Thyroid gland (tissue), 4 donors: ENCODE data around the gene ZSWIM8. TPM values are rescaled to one million over a fixed set of nuclear protein-coding genes. Genes with fewer than 3 reads are reported as not detected.
A peak's percentile ranks its signal among the peaks of the same experiment; 100 is the strongest.

Experiments
- DNase-seq, 2 donors: peaks; one replicate each; pipeline ENCODE4 v3.0.0-alpha.2; 2019
- H3K27ac ChIP-seq, 3 donors: fragments of 200-600 bp; sonication (generic); 1 replicate in 2 of 3; 2 replicates in 1 of 3; pipeline ENCODE4 v1.5.1; 2016 to 2019; ENCODE audit warnings: mild to moderate bottlenecking in 1 of 3, moderate library complexity in 1 of 3
- H3K27me3 ChIP-seq: fragments of 200-600 bp; sonication (generic); one replicate; pipeline ENCODE4 v1.5.1; 2019
- H3K36me3 ChIP-seq, 2 donors: fragments of 200-600 bp; sonication (generic); one replicate each; pipeline ENCODE4 v1.5.1; 2016 to 2019
- H3K4me1 ChIP-seq, 2 donors: fragments of 200-600 bp; sonication (generic); one replicate each; pipeline ENCODE4 v1.5.1; 2017 to 2019
- H3K4me3 ChIP-seq, 3 donors: fragments of 200-600 bp; sonication (generic); replicated peaks in 1 of 3; 1 replicate in 2 of 3; 2 replicates in 1 of 3; pipeline ENCODE4 v1.5.1; 2016; ENCODE audit warnings: mild to moderate bottlenecking in 1 of 3
- H3K9me3 ChIP-seq: fragments of 200-600 bp; sonication (generic); one replicate; pipeline ENCODE4 v1.5.1; 2017
- CTCF ChIP-seq, 6 experiments: fragments of 200-600 bp in 3 of 6; fragments of 450-650 bp in 3 of 6; sonication (generic) in 3 of 6; IDR thresholded peaks; one replicate each; pipeline ENCODE4 v1.5.1; 2016 to 2019; ENCODE audit warnings: antibody characterized with exemption in 6 of 6, mild to moderate bottlenecking in 2 of 6, inconsistent platforms in 1 of 6, moderate library complexity in 1 of 6
- POLR2A ChIP-seq, 2 donors: fragments of 450-650 bp; IDR thresholded peaks; one replicate each; pipeline ENCODE4 v1.6.1; 2017; ENCODE audit warnings: antibody characterized with exemption in 2 of 2, mild to moderate bottlenecking in 2 of 2, moderate library complexity in 1 of 2
- WGBS, 2 donors: methylation state at CpG; one replicate each; pipeline ENCODE4 v1.1.5; 2017; 5-methylcytosine and 5-hydroxymethylcytosine counted together
- intact Hi-C: fragments of 100-400 bp; cut with DNase I; formaldehyde crosslinking; loops from one replicate; pipeline ENCODE4 v1.15.1; 2023
- total RNA-seq, 4 donors: library from RNA; depleted of rRNA; stranded (reverse); fragments of >200 nt; gene quantifications; one replicate each; pipeline ENCODE4 v1.2.3, GENCODE V29; 2016

Gene ZSWIM8
- total RNA-seq, 4 donors from 2014 or later = 67.2 to 199 (median 108) TPM

- H3K4me3 ChIP-seq = peak overlapping the region; percentile 21 to 70 (median 65)
- peaks cover 18 to 30% of the 10 kb centered on the region in 2 donors for H3K4me1 ChIP-seq
- H3K9me3 ChIP-seq = no peaks in the 10 kb centered on the region
- H3K27ac ChIP-seq = peak overlapping the region; percentile 91 to 97 (median 94)
- H3K36me3 ChIP-seq = peaks cover 22 to 27% of the 10 kb centered on the region in 2 donors
- no peak for TF ChIP-seq POLR2A (IDR thresholded peaks at IDR 0.05)
- peak; percentile 65 to 68 for DNase-seq
- WGBS, 2 donors = 0 to 1% methylated on average over 10 of the region's 10 CpGs
- no peaks in the 10 kb centered on the region for H3K27me3 ChIP-seq
- intact Hi-C loops = loop anchor here (10.0 kb wide), 1 partner anchor 580 kb away; the partner anchor contains the start of genes ECD and FAM149B1
Measured at GRCh38 chr10:73744664-73744975, 40.8 kb upstream of the ZSWIM8 start.

GRCh38 chr10:73746721-73747120 is 38.7 kb upstream of the ZSWIM8 start:
- intact Hi-C loops = loop anchor here (10.0 kb wide), 1 partner anchor 582 kb away; the partner anchor contains the start of genes ECD and FAM149B1
- 86 to 89% methylated on average over 2 of the region's 2 CpGs for WGBS, 2 donors
- H3K4me1 ChIP-seq = peaks cover 18 to 38% of the 10 kb centered on the region in 2 donors

GRCh38 chr10:73750819-73751218 is 34.6 kb upstream of the ZSWIM8 start:
- no peak overlapping the region for H3K27ac ChIP-seq
- H3K9me3 ChIP-seq = no peaks in the 10 kb centered on the region
- no peaks in the 10 kb centered on the region for H3K27me3 ChIP-seq
- H3K4me1 ChIP-seq = peaks cover under 1 to 16% of the 10 kb centered on the region in 2 donors
- H3K36me3 ChIP-seq = peaks cover 51 to 70% of the 10 kb centered on the region in 2 donors
- TF ChIP-seq CTCF (IDR thresholded peaks at IDR 0.05) = no peak
- TF ChIP-seq POLR2A (IDR thresholded peaks at IDR 0.05) = no peak
- no peak for DNase-seq
- intact Hi-C loops = no loop called here
- WGBS, 2 donors = 63 to 78% methylated on average over 1 of the region's 1 CpG
- no peak overlapping the region for H3K4me3 ChIP-seq

More at GRCh38 chr10:73746721-73747120, 38.7 kb upstream of the ZSWIM8 start:
- no peak overlapping the region for H3K27ac ChIP-seq
- H3K9me3 ChIP-seq = no peaks in the 10 kb centered on the region
- TF ChIP-seq POLR2A (IDR thresholded peaks at IDR 0.05) (no peak), CTCF (IDR thresholded peaks at IDR 0.05) (no peak)
- peaks cover 26 to 41% of the 10 kb centered on the region in 2 donors for H3K36me3 ChIP-seq
- H3K27me3 ChIP-seq = no peaks in the 10 kb centered on the region
- no peak overlapping the region for H3K4me3 ChIP-seq
- no peak for DNase-seq

- H3K27ac ChIP-seq = no peak overlapping the region
- no peaks in the 10 kb centered on the region for H3K9me3 ChIP-seq
- no peak for DNase-seq
- no peak overlapping the region for H3K4me3 ChIP-seq
- H3K4me1 ChIP-seq = peaks cover 0 to 5% of the 10 kb centered on the region in 2 donors
- TF ChIP-seq CTCF (IDR thresholded peaks at IDR 0.05) (no peak), POLR2A (IDR thresholded peaks at IDR 0.05) (no peak)
- no peaks in the 10 kb centered on the region for H3K27me3 ChIP-seq
- 80 to 89% methylated on average over 1 of the region's 1 CpG for WGBS, 2 donors
- H3K36me3 ChIP-seq = peaks cover 46 to 58% of the 10 kb centered on the region in 2 donors
- intact Hi-C loops = no loop called here
Measured at GRCh38 chr10:73756183-73756582, 29.2 kb upstream of the ZSWIM8 start.

- TF ChIP-seq CTCF (IDR thresholded peaks at IDR 0.05) = no peak
- TF ChIP-seq POLR2A (IDR thresholded peaks at IDR 0.05) = no peak
- Histone ChIP-seq H3K27me3 (no peaks in the 10 kb centered on the region), H3K9me3 (no peaks in the 10 kb centered on the region), H3K4me1 (peaks cover 0 to 5% of the 10 kb centered on the region in 2 donors), H3K27ac (peak overlapping the region in 1 of 3 donors; percentile 15), H3K4me3 (no peak overlapping the region), H3K36me3 (peaks cover 41 to 58% of the 10 kb centered on the region in 2 donors)
- 81 to 87% methylated on average over 9 of the region's 9 CpGs for WGBS, 2 donors
- no peak for DNase-seq
- intact Hi-C loops = no loop called here
Measured at GRCh38 chr10:73758704-73759511, 26.5 kb upstream of the ZSWIM8 start.
